ENCODE data around the gene BPIFA2.

BPIFA2 gene

DNA sequence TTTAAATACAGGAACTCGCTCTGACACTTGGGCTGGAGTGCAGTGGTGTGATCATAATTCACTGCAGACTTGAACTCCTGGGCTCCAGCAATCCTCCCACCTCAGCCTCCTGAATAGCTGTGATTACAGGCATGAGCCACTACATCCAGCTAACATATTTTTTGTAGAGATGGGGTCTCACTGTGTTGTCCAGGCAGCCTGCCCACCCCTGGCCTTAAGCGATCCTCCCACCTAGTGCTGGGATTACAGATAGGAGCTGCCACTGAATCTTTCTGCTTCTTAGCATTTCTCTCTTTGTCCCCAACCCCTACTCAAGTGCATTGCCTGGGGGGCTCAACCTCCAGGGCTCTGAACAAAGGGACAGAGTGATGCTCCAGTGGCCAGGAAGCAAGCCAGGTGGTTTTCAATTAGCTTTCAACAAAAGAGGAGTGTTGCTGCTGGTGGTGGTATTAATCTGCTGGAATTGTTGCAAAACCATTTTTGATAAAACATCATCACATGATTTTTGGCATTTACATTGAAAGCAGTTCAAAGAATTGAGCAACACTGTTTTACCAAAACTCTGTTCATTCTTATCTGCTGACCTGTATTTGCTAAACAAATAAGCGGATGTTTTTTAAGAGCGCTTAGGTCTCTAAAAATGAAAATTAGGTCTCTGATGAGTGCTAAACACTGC lies 40.4 kb upstream of the BPIFA2 start:
- no peak overlapping the region for H3K27ac ChIP-seq
- TF ChIP-seq, protein P1, sequence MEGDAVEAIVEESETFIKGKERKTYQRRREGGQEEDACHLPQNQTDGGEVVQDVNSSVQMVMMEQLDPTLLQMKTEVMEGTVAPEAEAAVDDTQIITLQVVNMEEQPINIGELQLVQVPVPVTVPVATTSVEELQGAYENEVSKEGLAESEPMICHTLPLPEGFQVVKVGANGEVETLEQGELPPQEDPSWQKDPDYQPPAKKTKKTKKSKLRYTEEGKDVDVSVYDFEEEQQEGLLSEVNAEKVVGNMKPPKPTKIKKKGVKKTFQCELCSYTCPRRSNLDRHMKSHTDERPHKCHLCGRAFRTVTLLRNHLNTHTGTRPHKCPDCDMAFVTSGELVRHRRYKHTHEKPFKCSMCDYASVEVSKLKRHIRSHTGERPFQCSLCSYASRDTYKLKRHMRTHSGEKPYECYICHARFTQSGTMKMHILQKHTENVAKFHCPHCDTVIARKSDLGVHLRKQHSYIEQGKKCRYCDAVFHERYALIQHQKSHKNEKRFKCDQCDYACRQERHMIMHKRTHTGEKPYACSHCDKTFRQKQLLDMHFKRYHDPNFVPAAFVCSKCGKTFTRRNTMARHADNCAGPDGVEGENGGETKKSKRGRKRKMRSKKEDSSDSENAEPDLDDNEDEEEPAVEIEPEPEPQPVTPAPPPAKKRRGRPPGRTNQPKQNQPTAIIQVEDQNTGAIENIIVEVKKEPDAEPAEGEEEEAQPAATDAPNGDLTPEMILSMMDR (conservative IDR thresholded peaks at IDR 0.05): no peak
- TF ChIP-seq ZFX (IDR thresholded peaks at IDR 0.05): no peak

DNA sequence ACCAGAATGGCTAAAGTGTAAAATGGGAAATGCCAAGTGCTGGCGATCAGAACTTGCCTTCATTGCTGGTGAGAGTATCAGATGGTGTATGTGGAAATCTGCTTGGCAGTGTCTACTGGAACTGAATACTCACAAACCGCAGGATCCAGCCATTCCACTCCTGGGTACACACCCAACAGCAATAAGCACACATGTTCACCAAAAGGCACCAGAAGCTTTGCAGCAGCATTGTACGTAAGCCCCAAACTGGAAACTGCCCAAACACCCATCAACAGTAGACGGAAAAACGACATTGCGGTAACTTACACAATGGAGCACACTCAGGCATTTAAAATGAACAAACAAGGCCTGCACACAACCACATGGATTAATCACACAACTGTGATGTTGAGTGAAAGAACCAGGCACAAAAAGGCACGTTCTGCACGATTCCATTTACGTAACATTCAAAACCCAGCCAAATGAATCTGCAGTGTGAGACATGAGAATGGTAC lies 37.3 kb upstream of the BPIFA2 start:
- H3K27ac ChIP-seq: no peak overlapping the region
- no peak for TF ChIP-seq ZFX (IDR thresholded peaks at IDR 0.05)
- TF ChIP-seq, protein P1 (conservative IDR thresholded peaks at IDR 0.05): no peak

DNA sequence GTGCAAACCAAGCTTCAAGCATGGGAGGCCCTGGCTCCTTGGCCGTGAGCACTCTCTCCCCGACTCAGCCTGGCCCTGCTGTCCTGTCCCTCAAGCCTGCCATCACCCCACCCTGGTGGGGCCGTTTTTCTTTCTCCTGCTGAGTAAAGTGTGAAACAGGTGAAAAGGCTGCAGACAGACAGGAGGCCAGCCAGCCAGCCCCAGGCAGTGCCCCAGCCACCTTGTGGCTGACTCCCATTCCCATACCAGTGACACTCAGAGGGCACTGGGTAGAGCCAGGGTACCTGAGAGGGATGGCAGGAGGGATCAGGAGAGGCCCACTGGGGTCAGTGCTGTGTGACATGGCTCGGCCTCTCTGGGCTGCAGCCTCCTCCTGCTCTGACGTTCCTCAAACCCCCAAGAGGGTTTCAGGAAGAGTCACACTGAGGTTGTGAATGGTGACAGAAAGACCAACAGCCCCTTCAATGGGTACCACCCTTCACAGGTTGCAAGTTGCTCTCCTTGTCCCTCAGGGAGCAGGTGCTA lies 35.9 kb upstream of the BPIFA2 start:
- no peak for TF ChIP-seq ZFX (IDR thresholded peaks at IDR 0.05)
- TF ChIP-seq, protein P1 (conservative IDR thresholded peaks at IDR 0.05): no peak
- H3K27ac ChIP-seq: no peak overlapping the region

DNA sequence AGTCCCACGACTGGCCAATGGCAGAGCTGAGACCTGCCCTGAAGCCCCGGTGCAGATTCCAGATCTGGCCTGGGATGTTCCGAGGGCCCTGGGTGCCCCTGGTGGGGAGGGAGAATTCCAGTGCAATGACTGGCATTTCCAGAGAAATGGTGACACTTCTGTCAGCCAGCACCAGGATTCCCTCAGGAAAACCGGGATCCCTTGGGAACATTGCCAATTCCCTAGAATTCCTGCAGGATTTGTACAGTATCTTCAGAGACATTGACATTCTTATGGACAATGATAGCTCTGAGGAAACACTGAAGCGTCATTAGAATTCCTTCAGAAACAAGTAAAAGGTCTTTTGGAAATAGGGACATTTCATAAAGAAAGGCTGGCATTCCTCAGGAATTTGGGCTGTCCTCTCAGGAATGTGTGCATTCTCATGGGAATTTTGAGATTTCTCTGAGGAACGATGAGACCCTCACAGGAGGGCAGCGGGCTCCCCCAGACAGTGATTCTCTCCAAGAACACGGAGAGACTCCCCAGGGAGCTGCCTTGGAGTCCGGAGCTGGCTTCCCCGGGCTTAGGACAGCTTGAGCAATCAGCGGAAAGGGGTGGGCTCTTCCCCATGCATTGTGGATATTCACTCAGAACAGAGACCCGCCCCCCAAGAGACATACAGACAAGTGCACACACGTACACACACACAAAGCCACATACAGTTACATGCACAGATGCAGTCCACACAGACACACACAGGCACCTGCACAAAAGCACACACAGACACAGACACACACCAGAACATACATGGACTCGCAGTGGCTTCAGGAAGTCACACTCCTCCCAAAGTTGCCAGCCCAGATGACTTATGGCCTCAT lies 35.2 kb upstream of the BPIFA2 start:
- no peak for TF ChIP-seq ZFX (IDR thresholded peaks at IDR 0.05)
- TF ChIP-seq, protein P1 (conservative IDR thresholded peaks at IDR 0.05): no peak
- H3K27ac ChIP-seq: no peak overlapping the region

DNA sequence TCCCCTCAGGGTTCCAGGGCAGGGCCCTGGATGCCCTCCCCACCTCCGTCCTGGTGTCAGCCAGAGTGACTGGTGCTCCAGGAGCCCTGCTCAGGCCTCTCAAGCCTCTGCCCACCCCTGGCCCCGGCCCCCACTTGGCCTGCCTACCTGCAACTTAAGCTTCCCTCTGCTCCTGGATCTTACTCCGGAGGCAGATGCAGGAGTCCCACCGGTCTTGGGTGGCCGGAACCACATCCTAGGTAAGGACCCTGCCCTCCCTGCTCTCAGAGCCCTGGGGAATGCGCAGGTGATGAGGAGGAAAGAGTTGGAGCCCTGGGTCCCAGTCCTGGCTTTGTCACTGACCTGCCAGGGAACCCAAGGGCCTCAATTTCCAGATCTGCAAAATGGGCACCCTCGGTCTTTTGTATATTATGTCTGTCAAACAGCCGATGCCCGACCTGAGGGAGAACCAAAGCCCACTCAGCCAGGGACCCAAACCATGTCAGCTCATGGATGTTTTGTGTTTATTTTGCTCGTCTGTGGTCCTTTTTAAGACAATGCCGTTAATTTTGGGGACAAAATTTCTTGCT lies 34.5 kb upstream of the BPIFA2 start:
- no peak for TF ChIP-seq ZFX (IDR thresholded peaks at IDR 0.05)
- TF ChIP-seq, protein P1 (conservative IDR thresholded peaks at IDR 0.05): no peak
- no peak overlapping the region for H3K27ac ChIP-seq

DNA sequence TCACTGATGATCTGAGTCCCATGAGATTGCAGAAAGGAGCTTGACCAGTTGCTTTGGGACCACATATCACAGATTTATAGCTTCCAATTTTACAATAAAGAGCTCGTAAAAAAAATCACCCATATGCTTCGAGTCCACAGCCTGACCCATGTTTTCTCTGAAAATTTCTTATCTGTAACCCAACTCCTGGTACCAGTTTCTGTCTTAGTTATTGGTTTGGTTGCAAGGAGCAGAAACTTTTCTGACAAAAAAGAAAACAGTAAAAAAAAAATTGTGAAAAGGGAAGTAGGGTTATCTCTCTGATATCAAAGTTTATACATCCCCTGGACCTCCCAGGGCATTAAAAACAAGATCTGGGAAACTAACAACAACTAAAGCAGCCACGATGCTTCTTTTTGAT lies 30.8 kb upstream of the BPIFA2 start:
- no peak overlapping the region for H3K27ac ChIP-seq
- TF ChIP-seq, protein P1 (conservative IDR thresholded peaks at IDR 0.05): no peak
- no peak for TF ChIP-seq ZFX (IDR thresholded peaks at IDR 0.05)

All from C4-2B (cell line).